K562 (cell line): ENCODE results near the gene ZFAND2B. TPM values are rescaled to one million over a fixed set of nuclear protein-coding genes. Genes with fewer than 3 reads are reported as not detected.

ENCODE experiments used
- COPS2 ChIP-seq: fragments of 450-650 bp; conservative IDR thresholded peaks from 2 replicates; pipeline ENCODE4 v1.6.1; 2016; ENCODE audit warnings: mild to moderate bottlenecking, moderate library complexity
- DACH1 ChIP-seq: fragments of 450-650 bp; IDR thresholded peaks from 2 replicates; pipeline ENCODE4 v1.6.1; 2018; ENCODE audit not compliant: partially characterized antibody
- DIDO1 ChIP-seq: fragments of 450-650 bp; IDR thresholded peaks from 2 replicates; pipeline ENCODE4 v1.6.1; 2016; ENCODE audit warnings: low read depth, missing biosample characterization, missing genetic modification characterization
- EP400 ChIP-seq: fragments of 450-650 bp; IDR thresholded peaks from 2 replicates; pipeline ENCODE4 v1.6.1; 2017; ENCODE audit warnings: antibody characterized with exemption, mild to moderate bottlenecking, moderate library complexity
- GATAD2A ChIP-seq: fragments of 450-650 bp; IDR thresholded peaks from 2 replicates; pipeline ENCODE4 v1.6.1; 2017
- ILF3 ChIP-seq: fragments of 450-650 bp; IDR thresholded peaks from 2 replicates; pipeline ENCODE4 v1.6.1; 2018; ENCODE audit warnings: antibody characterized with exemption, mild to moderate bottlenecking, moderate library complexity, borderline replicate concordance
- KAT7 ChIP-seq: sonication (generic); formaldehyde crosslinking; IDR thresholded peaks from 2 replicates; pipeline ENCODE4 v1.8.0; 2022; ENCODE audit warnings: missing genetic modification reagents, mild to moderate bottlenecking, borderline replicate concordance
- KDM1A ChIP-seq, 2 experiments: fragments of 450-650 bp; IDR thresholded peaks; 2 replicates each; pipeline ENCODE4 v1.6.1; 2016; ENCODE audit warnings: mild to moderate bottlenecking in 2 of 2
- MBD2 ChIP-seq: sonication (generic); IDR thresholded peaks from 2 replicates; pipeline ENCODE4 v1.6.1; 2016; ENCODE audit warnings: low read depth, borderline replicate concordance
- MCM2 ChIP-seq: fragments of 450-650 bp; IDR thresholded peaks from 2 replicates; pipeline ENCODE4 v1.6.1; 2017; ENCODE audit warnings: low read depth, mild to moderate bottlenecking
- NR3C1 ChIP-seq: sonication (generic); formaldehyde crosslinking; IDR thresholded peaks from 2 replicates; pipeline ENCODE4 v1.8.1; 2022; ENCODE audit warnings: missing genetic modification reagents
- SMC3 ChIP-seq: conservative IDR thresholded peaks from 2 replicates; pipeline ENCODE4 v1.6.1; 2011; ENCODE audit warnings: low read depth, low read length, improper control_type of control experiment; ENCODE audit not compliant: insufficient read depth
- SNIP1 ChIP-seq: fragments of 450-650 bp; IDR thresholded peaks from 2 replicates; pipeline ENCODE4 v1.7.1; 2017; ENCODE audit warnings: low read depth, mild to moderate bottlenecking
- SRSF1 ChIP-seq: fragments of 200-400 bp; formaldehyde crosslinking; IDR thresholded peaks from 2 replicates; pipeline ENCODE4 v1.6.1; 2017; ENCODE audit warnings: mild to moderate bottlenecking, low read depth, low read length, moderate library complexity
- TAL1 ChIP-seq: fragments of 450-650 bp; IDR thresholded peaks from 2 replicates; pipeline ENCODE4 v1.6.1; 2016; ENCODE audit warnings: mild to moderate bottlenecking
- TEAD1 ChIP-seq, 2 experiments: fragments of 450-650 bp in 1 of 2; sonication (generic) in 1 of 2; formaldehyde crosslinking; IDR thresholded peaks; 2 replicates each; pipeline versions ENCODE4 v1.4.0 to v1.8.0; 2020 to 2022; ENCODE audit warnings: mild to moderate bottlenecking in 2 of 2, missing genetic modification reagents in 1 of 2
- ZKSCAN8 ChIP-seq: fragments of 200-800 bp; sonication (Bioruptor generic); IDR thresholded peaks from 2 replicates; pipeline ENCODE4 v1.6.1; 2016; ENCODE audit warnings: missing genetic modification characterization, missing compliant biosample characterization
- ZNF121 ChIP-seq: sonication (generic); formaldehyde crosslinking; conservative IDR thresholded peaks from 2 replicates; pipeline ENCODE4 v1.8.0; 2022; ENCODE audit warnings: missing genetic modification reagents
- ZNF232 ChIP-seq: sonication (generic); formaldehyde crosslinking; IDR thresholded peaks from 2 replicates; pipeline ENCODE4 v1.8.0; 2022; ENCODE audit warnings: mild to moderate bottlenecking, missing genetic modification reagents
- ZNF3 ChIP-seq: fragments of 250-450 bp; sonication (Bioruptor Pico); IDR thresholded peaks from 2 replicates; pipeline ENCODE4 v1.5.0; 2021; ENCODE audit warnings: mild to moderate bottlenecking, moderate library complexity
- ZNF354B ChIP-seq: fragments of 250-450 bp; sonication (Bioruptor Pico); IDR thresholded peaks from 2 replicates; pipeline ENCODE4 v1.4.0; 2020
- ZNF644 ChIP-seq: fragments of 200-800 bp; sonication (Bioruptor generic); IDR thresholded peaks from 2 replicates; pipeline ENCODE4 v1.6.1; 2016; ENCODE audit warnings: low read depth, missing genetic modification characterization, missing compliant biosample characterization
- ZNF668 ChIP-seq: fragments of 250-450 bp; sonication (Bioruptor Pico); IDR thresholded peaks from 2 replicates; pipeline ENCODE4 v1.8.0; 2022; ENCODE audit warnings: mild to moderate bottlenecking, inconsistent platforms
- ZNF76 ChIP-seq: fragments of 250-450 bp; sonication (Bioruptor Pico); IDR thresholded peaks from 2 replicates; pipeline ENCODE4 v1.4.0; 2020; ENCODE audit warnings: mild to moderate bottlenecking, moderate library complexity, borderline replicate concordance
- ZSCAN29 ChIP-seq: fragments of 450-650 bp; IDR thresholded peaks from 2 replicates; pipeline ENCODE4 v1.6.1; 2017
- polyA plus RNA-seq, 8 experiments: library from polyadenylated mRNA; depleted of rRNA in 4 of 8; stranded (reverse) in 5 of 8; unstranded in 3 of 8; fragments of >200 nt; fragmentation: Nextera tagmentation in 2 of 8; fragmentation: Illumina TruSeq in 1 of 8; extraction: Ambion mirVana in 2 of 8; extraction: Trizol in 1 of 8; gene quantifications; 2 replicates each; pipeline versions ENCODE4 v1.2.1 to v1.2.3, GENCODE V29; 2011 to 2014; ENCODE audit warnings: inconsistent platforms in 1 of 8, missing spikeins in 1 of 8
- total RNA-seq, 7 experiments: library from RNA; depleted of rRNA in 6 of 7; stranded (reverse); fragments of >200 nt in 6 of 7; fragmentation: Illumina TruSeq in 2 of 7; extraction: Trizol in 2 of 7; gene quantifications; 2 replicates each; pipeline versions ENCODE4 v1.2.1 to v1.2.3, GENCODE V29; 2011 to 2021; ENCODE audit warnings: low replicate concordance in 1 of 7
- TF ChIP-seq, protein P1 (sequence below): sonication (generic); formaldehyde crosslinking; IDR thresholded peaks from 2 replicates; pipeline ENCODE4 v1.8.0; 2022; ENCODE audit warnings: mild to moderate bottlenecking, missing genetic modification reagents
- TF ChIP-seq, protein P2 (sequence below): fragments of 450-650 bp; formaldehyde crosslinking; IDR thresholded peaks from 2 replicates; pipeline ENCODE4 v1.4.0; 2020; ENCODE audit warnings: mild to moderate bottlenecking

Gene ZFAND2B
- total and polyA plus RNA-seq, 9 of the 15 experiments (the other 6 are each of a cell fraction or from before 2014, with no cell fraction given) = 9.9 to 33.3 (median 26.1) TPM

DNA sequence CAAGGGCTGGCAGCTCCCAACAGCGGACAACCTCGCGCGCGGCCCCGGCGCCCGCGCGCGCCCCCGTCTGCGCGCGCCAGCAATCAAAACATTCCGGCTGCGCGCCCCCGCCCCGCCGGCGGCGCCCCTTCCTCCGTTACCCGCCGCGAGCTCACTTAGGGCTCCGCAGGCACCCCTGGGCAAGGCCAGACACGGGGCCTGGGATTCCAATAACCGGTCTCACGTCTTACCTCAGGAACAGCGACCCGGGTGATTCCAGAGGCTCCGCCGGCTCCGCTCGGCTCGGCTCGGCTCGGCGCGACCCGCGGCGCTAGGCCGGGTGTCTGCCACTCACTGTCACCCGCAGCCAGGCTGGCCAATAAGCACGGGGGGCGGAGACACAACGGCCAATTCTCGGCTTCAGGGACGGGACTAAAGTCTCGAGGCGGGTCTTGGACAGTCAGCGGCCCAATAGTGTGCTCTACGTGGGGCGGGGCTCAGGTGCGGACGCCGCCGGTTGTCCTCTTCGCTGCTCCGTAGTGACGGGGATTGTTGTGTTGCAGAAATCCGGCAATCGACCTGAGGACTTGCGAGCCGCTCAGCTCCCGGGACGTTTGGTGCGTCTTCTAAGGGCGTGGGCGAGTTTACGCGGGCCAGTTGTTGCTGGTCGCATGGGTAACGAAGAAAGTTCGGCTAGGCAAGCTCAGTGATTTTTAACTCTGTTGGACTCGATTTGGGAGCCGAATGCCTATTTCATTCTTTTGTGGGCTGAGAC is 22.9 kb downstream of the ZFAND2B start, which contains the start of the genes ANKZF1 and ATG9A (continued):
- peak; percentile 96 for TF ChIP-seq MBD2
- no peak for TF ChIP-seq ZSCAN29
- TF ChIP-seq, protein P1, sequence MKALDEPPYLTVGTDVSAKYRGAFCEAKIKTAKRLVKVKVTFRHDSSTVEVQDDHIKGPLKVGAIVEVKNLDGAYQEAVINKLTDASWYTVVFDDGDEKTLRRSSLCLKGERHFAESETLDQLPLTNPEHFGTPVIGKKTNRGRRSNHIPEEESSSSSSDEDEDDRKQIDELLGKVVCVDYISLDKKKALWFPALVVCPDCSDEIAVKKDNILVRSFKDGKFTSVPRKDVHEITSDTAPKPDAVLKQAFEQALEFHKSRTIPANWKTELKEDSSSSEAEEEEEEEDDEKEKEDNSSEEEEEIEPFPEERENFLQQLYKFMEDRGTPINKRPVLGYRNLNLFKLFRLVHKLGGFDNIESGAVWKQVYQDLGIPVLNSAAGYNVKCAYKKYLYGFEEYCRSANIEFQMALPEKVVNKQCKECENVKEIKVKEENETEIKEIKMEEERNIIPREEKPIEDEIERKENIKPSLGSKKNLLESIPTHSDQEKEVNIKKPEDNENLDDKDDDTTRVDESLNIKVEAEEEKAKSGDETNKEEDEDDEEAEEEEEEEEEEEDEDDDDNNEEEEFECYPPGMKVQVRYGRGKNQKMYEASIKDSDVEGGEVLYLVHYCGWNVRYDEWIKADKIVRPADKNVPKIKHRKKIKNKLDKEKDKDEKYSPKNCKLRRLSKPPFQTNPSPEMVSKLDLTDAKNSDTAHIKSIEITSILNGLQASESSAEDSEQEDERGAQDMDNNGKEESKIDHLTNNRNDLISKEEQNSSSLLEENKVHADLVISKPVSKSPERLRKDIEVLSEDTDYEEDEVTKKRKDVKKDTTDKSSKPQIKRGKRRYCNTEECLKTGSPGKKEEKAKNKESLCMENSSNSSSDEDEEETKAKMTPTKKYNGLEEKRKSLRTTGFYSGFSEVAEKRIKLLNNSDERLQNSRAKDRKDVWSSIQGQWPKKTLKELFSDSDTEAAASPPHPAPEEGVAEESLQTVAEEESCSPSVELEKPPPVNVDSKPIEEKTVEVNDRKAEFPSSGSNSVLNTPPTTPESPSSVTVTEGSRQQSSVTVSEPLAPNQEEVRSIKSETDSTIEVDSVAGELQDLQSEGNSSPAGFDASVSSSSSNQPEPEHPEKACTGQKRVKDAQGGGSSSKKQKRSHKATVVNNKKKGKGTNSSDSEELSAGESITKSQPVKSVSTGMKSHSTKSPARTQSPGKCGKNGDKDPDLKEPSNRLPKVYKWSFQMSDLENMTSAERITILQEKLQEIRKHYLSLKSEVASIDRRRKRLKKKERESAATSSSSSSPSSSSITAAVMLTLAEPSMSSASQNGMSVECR = peak; percentile 59
- no peak for TF ChIP-seq COPS2
- TF ChIP-seq DACH1 = no peak
- 0 out of 2 replicates have a peak, but pooled peaks have one; percentile 60 for TF ChIP-seq KAT7 (CRISPR knock-in tag)
- TF ChIP-seq ZNF3 (CRISPR knock-in tag) = no peak
- no peak for TF ChIP-seq DIDO1
- TF ChIP-seq ZKSCAN8 (CRISPR knock-in tag) = peak; percentile 68; the same call in 1 of the 2 replicates
- no peak for TF ChIP-seq GATAD2A
- no peak for TF ChIP-seq KDM1A (IDR thresholded peaks at IDR 0.05)
- TF ChIP-seq SRSF1 = no peak
- TF ChIP-seq TAL1 = no peak
- no peak for TF ChIP-seq SMC3
- no peak for TF ChIP-seq NR3C1 (CRISPR knock-in tag)
- TF ChIP-seq ZNF76 = no peak
- TF ChIP-seq SNIP1 = no peak
- TF ChIP-seq ZNF644 (tag) = peak; percentile 91
- no peak for TF ChIP-seq ZNF354B (CRISPR knock-in tag)
- TF ChIP-seq ILF3 = no peak
- TF ChIP-seq, protein P2, sequence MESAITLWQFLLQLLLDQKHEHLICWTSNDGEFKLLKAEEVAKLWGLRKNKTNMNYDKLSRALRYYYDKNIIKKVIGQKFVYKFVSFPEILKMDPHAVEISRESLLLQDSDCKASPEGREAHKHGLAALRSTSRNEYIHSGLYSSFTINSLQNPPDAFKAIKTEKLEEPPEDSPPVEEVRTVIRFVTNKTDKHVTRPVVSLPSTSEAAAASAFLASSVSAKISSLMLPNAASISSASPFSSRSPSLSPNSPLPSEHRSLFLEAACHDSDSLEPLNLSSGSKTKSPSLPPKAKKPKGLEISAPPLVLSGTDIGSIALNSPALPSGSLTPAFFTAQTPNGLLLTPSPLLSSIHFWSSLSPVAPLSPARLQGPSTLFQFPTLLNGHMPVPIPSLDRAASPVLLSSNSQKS (CRISPR knock-in tag) = no peak
- TF ChIP-seq MCM2 = no peak
- TF ChIP-seq ZNF232 (CRISPR knock-in tag) = no peak
- TF ChIP-seq EP400 = peak; percentile 73
- no peak for TF ChIP-seq ZNF121 (CRISPR knock-in tag)
- no peak for TF ChIP-seq ZNF668
- TF ChIP-seq TEAD1 (CRISPR knock-in tag; IDR thresholded peaks at IDR 0.05) = peak in 1 of 2 experiments; percentile 71; a peak in 1 of 4 replicates
